ENCODE measurements around the gene EML5.

Gene EML5

DNA sequence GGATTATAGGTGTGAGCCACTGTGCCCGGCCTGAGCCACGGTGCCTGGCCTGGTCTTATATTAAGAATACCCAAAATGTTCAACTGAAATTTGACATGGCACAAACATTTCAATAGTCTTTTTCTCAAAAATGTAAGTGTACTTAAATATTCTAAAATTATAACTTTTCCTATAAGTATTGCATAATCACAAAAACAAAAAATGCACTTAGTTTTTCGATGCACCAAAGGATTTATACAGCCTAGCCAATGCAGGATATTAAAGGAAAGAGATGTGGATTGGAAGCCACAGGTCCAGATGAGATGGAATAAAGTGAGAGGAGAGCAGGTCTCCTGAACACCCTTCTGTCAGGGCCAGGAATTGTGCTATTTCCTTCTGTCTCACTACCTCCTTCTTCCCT, 167.1 kb downstream of the EML5 start:
- Histone ChIP-seq H3K4me1 (ENCODE audit: control insufficient read depth, insufficient read depth, low read length) (no peaks in the 10 kb centered on the region), H3K27ac (ENCODE audit: extremely low read depth, low read depth, low read length) (no peak overlapping the region), H3K4me3 (ENCODE audit: low read depth, low read length) (no peak overlapping the region), H3K9me3 (ENCODE audit: control insufficient read depth, insufficient read depth, low read depth, low read length) (no peaks in the 10 kb centered on the region), H3K36me3 (ENCODE audit: control insufficient read depth in 2 of 2, insufficient read depth in 1 of 2, low read length in 2 of 2) (peaks cover 0 to 17% of the 10 kb centered on the region in 2 experiments; a peak in 2 of 3 replicates)
- CTCF ChIA-PET, result interaction anchor here (0.7 kb wide), 1 partner anchor 10 kb away, joined by 3 read pairs; no protein-coding TSS in a partner anchor
- POLR2A ChIA-PET, result no interaction called here
- TF ChIP-seq, protein P1, sequence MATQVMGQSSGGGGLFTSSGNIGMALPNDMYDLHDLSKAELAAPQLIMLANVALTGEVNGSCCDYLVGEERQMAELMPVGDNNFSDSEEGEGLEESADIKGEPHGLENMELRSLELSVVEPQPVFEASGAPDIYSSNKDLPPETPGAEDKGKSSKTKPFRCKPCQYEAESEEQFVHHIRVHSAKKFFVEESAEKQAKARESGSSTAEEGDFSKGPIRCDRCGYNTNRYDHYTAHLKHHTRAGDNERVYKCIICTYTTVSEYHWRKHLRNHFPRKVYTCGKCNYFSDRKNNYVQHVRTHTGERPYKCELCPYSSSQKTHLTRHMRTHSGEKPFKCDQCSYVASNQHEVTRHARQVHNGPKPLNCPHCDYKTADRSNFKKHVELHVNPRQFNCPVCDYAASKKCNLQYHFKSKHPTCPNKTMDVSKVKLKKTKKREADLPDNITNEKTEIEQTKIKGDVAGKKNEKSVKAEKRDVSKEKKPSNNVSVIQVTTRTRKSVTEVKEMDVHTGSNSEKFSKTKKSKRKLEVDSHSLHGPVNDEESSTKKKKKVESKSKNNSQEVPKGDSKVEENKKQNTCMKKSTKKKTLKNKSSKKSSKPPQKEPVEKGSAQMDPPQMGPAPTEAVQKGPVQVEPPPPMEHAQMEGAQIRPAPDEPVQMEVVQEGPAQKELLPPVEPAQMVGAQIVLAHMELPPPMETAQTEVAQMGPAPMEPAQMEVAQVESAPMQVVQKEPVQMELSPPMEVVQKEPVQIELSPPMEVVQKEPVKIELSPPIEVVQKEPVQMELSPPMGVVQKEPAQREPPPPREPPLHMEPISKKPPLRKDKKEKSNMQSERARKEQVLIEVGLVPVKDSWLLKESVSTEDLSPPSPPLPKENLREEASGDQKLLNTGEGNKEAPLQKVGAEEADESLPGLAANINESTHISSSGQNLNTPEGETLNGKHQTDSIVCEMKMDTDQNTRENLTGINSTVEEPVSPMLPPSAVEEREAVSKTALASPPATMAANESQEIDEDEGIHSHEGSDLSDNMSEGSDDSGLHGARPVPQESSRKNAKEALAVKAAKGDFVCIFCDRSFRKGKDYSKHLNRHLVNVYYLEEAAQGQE (tag by site-specific recombination; IDR thresholded peaks at IDR 0.05), result no peak
- TF ChIP-seq, protein P2, sequence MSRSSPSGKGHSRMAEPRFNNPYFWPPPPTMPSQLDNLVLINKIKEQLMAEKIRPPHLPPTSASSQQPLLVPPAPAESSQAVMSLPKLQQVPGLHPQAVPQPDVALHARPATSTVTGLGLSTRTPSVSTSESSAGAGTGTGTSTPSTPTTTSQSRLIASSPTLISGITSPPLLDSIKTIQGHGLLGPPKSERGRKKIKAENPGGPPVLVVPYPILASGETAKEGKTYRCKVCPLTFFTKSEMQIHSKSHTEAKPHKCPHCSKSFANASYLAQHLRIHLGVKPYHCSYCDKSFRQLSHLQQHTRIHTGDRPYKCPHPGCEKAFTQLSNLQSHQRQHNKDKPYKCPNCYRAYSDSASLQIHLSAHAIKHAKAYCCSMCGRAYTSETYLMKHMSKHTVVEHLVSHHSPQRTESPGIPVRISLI (tag by site-specific recombination; IDR thresholded peaks at IDR 0.05), result no peak
- TF ChIP-seq ZNF239 (tag by site-specific recombination; IDR thresholded peaks at IDR 0.05), result no peak

DNA sequence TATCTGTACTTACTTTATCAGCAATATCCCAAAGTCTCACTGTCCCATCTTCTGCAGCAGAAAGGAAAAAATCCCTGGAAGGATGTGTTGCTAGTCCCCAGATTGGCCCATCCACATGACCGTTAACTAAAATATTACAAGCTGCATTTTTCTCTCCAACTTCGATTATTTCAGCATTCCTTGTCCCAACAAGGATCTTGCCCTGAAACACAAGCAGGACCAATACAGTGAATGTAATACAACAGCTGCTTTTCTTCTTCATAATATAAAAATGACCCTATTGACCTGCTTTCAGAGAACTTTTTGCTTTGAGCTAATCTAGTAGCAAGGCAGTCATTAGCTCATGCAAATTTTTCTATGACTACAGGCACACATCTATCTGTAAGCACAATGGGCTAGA, 171.7 kb downstream of the EML5 start:
- H3K4me1 ChIP-seq (ENCODE audit: control insufficient read depth, insufficient read depth, low read length), result no peaks in the 10 kb centered on the region
- no peak overlapping the region for H3K4me3 ChIP-seq (ENCODE audit: low read depth, low read length)
- TF ChIP-seq ZNF544 (tag by site-specific recombination; IDR thresholded peaks at IDR 0.05), result no peak
- TF ChIP-seq ZNF571 (tag by site-specific recombination; IDR thresholded peaks at IDR 0.05), result no peak
- TF ChIP-seq, protein P3, sequence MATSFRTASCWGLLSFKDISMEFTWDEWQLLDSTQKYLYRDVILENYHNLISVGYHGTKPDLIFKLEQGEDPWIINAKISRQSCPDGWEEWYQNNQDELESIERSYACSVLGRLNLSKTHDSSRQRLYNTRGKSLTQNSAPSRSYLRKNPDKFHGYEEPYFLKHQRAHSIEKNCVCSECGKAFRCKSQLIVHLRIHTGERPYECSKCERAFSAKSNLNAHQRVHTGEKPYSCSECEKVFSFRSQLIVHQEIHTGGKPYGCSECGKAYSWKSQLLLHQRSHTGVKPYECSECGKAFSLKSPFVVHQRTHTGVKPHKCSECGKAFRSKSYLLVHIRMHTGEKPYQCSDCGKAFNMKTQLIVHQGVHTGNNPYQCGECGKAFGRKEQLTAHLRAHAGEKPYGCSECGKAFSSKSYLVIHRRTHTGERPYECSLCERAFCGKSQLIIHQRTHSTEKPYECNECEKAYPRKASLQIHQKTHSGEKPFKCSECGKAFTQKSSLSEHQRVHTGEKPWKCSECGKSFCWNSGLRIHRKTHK (tag by site-specific recombination; IDR thresholded peaks at IDR 0.05), result no peak
- TF ChIP-seq ZIC2 (tag by site-specific recombination; IDR thresholded peaks at IDR 0.05), result no peak
- TF ChIP-seq, protein P2 (tag by site-specific recombination; IDR thresholded peaks at IDR 0.05), result no peak
- no peak for TF ChIP-seq SP3 (tag by site-specific recombination; IDR thresholded peaks at IDR 0.05)
- no peak for TF ChIP-seq ZBTB1 (tag by site-specific recombination; IDR thresholded peaks at IDR 0.05)
- TF ChIP-seq ZNF324 (tag by site-specific recombination; IDR thresholded peaks at IDR 0.05), result no peak
- no peak for TF ChIP-seq SP7 (tag by site-specific recombination; IDR thresholded peaks at IDR 0.05)
- TF ChIP-seq MEIS1 (CRISPR knock-in tag; IDR thresholded peaks at IDR 0.05; ENCODE audit: borderline replicate concordance), result no peak
- TF ChIP-seq ZNF366 (tag by site-specific recombination; conservative IDR thresholded peaks at IDR 0.05), result no peak
- TF ChIP-seq ZNF416 (tag by site-specific recombination; IDR thresholded peaks at IDR 0.05), result no peak
- no peak for TF ChIP-seq ZNF140 (tag by site-specific recombination; IDR thresholded peaks at IDR 0.05)
- TF ChIP-seq SALL2 (tag by site-specific recombination; IDR thresholded peaks at IDR 0.05; ENCODE audit: borderline replicate concordance), result no peak
- no peak for TF ChIP-seq PRDM1 (tag by site-specific recombination; IDR thresholded peaks at IDR 0.05)
- no peak for TF ChIP-seq ZNF658 (tag by site-specific recombination; IDR thresholded peaks at IDR 0.05)
- no peak for TF ChIP-seq ZNF423 (tag by site-specific recombination; IDR thresholded peaks at IDR 0.05)
- TF ChIP-seq ZNF768 (tag by site-specific recombination; IDR thresholded peaks at IDR 0.05), result no peak
- TF ChIP-seq, protein P4, sequence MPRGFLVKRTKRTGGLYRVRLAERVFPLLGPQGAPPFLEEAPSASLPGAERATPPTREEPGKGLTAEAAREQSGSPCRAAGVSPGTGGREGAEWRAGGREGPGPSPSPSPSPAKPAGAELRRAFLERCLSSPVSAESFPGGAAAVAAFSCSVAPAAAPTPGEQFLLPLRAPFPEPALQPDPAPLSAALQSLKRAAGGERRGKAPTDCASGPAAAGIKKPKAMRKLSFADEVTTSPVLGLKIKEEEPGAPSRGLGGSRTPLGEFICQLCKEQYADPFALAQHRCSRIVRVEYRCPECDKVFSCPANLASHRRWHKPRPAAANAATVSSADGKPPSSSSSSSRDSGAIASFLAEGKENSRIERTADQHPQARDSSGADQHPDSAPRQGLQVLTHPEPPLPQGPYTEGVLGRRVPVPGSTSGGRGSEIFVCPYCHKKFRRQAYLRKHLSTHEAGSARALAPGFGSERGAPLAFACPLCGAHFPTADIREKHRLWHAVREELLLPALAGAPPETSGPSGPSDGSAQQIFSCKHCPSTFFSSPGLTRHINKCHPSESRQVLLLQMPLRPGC (tag by site-specific recombination; IDR thresholded peaks at IDR 0.05), result no peak
- no peak for TF ChIP-seq ZNF555 (tag by site-specific recombination; conservative IDR thresholded peaks at IDR 0.05)
- ChIA-PET CTCF (interaction anchor here (0.7 kb wide), 1 partner anchor 203 kb away, joined by 3 read pairs; the partner anchor contains the start of gene TTC8), POLR2A (no interaction called here)
- no peaks in the 10 kb centered on the region for H3K9me3 ChIP-seq (ENCODE audit: control insufficient read depth, insufficient read depth, low read depth, low read length)
- no peak overlapping the region for H3K27ac ChIP-seq (ENCODE audit: extremely low read depth, low read depth, low read length)
- peaks cover 8 to 17% of the 10 kb centered on the region in 2 experiments; a peak in 2 of 3 replicates for H3K36me3 ChIP-seq (ENCODE audit: control insufficient read depth in 2 of 2, insufficient read depth in 1 of 2, low read length in 2 of 2)

Measured in HEK293 (cell line).